Activated CD4-positive, alpha-beta T cell treated with anti-CD3 and anti-CD28 coated beads, Interleukin-2, amount 50 U/mL, for 48 hours (primary cell): ENCODE measurements around the gene ANK2.

Experiments
- DNase-seq, 2 experiments: peaks; one replicate each; pipeline ENCODE4 v3.0.0-alpha.2; 2020

ANK2 gene

GRCh38 chr4:113293043-113293560 is 243.6 kb downstream of the ANK2 start:
- no peak for DNase-seq

- DNase-seq, result no peak
Measured at GRCh38 chr4:113293674-113294073, 244.2 kb downstream of the ANK2 start.

DNA sequence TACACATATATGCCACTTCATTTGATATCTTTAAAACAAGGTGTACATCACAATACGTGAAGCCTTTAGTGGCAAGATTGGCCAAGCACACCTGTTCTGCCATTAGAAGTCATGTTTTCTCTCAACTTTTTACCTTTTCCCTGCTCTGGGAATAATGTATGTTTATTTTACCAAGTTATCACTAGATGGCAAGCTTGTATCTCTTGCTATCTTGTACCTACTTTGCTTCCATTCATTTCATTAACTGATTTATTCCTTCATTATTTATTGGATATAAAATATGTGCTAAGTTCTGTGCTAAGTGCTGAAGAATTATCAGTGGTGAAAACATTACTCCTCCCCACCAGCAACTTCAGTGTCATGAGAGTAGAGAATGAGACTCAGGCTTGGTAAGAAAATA is 245.5 kb downstream of the ANK2 start:
- no peak for DNase-seq

DNA sequence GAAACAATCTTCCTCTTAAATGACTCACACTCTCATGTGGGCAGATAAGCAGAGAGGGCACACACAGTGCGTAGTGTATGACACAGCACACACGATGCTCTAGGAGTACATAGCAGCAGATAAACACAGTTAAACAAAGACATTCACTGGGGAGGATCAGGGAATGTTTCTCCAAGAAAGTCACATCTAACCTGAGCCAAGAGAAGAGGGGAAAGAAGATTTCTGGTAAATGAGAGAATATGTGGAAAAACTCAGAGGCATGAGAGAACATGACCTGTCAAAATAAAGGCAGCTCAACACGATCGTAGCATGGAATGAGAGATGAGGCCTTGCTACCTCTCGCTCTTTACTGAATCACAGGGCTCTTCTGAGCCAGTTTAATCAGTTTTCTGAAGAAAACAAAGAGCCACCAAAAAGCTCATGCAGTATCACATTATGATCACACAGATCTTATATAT is 251.0 kb downstream of the ANK2 start:
- no peak for DNase-seq

GRCh38 chr4:113302051-113302450 is 252.6 kb downstream of the ANK2 start:
- DNase-seq, result no peak

DNA sequence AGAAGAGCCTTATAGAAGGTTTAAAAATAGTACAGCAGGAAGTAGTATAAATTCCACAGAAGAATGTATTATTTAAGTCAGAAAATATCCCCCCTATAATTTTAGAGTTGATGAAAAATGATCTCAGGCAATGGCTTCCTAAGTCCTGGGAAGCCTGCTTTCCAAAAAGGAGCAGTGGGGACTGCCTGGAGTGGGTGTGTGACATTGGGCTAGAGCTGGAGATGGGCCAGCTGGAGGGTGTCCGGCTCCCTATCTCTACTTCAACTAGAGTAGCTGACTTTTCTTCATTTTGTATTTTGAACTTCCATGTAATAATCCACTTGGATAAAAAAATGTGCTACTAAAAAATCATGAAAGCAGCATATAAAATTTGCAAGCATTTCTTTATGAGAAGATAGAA is 253.9 kb downstream of the ANK2 start:
- no peak for DNase-seq

DNA sequence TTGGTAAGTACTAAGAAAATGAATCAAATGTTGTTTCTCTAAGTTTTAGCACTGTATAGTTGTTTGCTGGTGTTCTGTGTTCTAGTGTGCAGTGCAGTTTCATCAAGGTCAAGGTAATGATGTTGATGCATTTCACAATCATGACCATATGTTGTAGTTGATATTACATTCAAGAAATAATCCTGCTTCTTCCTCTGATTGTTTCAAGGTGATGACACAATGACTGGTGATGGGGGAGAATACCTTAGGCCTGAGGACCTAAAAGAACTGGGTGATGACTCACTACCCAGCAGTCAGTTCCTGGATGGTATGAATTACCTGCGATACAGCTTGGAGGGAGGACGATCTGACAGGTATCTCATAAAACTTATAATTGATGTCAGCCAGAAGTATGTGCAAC is 261.6 kb downstream of the ANK2 start:
- no peak for DNase-seq

DNA sequence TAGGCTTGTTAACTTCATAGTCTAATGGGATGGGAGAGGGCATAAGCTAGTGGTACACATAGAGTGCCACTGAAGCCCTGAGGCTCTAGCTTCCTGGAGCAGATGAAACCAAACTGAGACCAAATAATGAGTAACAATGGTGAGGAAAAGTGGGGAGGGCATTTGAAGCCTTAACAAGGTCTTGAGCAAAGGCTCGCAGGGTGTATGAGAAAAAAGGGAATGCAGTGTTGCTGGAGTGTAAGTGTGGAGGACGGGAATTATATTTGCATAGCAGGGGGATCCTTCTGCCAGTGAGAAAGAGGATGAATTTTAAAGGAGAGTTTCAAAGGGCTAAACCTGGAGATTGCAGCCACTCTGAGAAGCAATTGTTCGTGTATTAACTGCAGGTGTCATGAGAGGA is 263.1 kb downstream of the ANK2 start:
- no peak for DNase-seq

GRCh38 chr4:113314426-113314825 is 265.0 kb downstream of the ANK2 start:
- DNase-seq, result no peak

- DNase-seq, result no peak
Measured at GRCh38 chr4:113316879-113317278, 267.4 kb downstream of the ANK2 start.

DNA sequence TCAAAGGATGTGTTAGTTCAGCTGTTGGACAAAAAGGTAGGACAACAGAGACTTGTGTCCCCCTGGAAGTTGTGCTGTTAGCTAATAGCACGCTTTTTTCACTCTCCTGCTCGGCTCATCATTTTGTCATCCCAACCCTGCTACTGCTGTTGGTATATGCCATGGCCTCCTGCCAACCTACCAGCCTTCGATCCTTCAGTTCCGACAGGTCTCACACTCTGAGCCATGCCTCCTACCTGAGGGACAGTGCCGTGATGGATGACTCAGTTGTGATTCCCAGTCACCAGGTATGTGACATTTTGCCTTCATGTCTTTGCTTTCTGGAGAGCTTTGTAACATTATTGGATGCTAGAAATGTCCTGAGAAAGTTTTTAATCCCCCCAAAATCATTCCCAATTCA is 268.1 kb downstream of the ANK2 start:
- DNase-seq, result no peak

DNA sequence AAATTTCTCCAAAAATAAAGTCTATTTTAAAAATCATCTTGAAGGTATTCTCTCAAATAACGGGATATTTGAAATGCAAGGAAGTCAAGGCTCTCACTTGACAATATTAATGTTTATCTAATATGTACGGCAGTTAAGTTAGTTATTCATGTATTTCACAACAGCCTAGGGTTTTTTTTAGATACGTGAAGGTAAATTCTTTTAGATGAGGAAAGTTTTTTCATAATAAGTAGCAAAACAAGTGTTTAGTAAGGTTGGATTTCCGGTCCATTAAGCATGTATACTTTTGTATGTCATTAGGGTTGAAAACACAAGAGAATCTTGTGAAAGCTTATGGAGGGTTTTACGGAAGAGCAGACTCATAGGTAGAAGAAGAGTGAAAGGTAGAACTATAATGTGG is 273.3 kb downstream of the ANK2 start:
- no peak for DNase-seq

DNA sequence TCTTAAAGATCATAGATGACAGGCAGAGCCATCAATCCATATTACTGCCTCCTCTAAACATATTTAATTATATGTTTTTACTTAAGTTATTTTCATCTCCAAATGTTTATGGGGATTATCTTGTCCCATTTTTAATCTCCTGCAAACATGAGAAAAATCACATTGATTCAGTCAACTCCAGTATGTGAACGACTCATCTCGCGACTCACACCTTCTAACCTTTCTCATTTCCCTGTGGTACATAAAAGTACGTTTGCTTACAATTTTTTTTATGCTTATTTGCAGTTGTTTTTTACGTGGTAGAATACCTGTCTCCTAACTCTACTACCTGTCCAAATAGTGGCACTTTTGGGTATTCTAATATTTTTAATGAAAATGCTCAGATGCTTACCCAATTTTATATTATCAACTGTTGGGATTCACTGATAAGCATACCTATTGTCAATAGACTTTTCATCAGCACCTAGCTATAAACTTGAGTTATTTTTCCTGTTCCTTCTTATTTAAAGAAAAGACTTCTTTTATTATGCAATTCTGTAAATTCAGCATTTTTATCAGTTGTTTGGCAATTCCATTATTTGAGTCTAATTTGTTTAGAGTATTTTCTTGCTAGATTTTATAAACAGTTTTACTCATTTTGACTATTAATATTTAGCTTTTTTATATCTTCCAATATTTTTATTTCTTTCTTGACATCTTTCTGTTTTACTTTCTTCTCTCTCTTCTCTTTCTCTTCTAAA is 276.6 kb downstream of the ANK2 start:
- DNase-seq, result peak in 1 of 2 experiments; percentile 8

DNA sequence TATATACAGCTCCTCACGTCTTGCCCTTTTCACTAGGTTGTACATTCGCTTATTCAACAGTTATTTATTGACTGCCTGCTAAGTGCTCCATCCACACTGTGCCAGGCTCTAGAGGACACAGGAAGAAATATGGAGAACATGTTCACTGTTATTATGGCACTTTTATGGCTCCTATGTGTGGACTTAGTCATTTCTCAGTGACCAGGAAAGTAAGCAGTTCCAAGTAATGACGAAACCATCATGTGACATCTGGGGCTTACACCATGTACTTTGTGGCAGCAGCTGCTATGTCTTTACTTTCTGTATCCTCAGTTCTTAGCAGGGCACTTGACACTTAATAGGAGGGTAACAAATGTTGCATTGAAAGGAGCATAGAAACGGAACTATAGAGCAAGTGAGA is 278.0 kb downstream of the ANK2 start:
- no peak for DNase-seq

DNA sequence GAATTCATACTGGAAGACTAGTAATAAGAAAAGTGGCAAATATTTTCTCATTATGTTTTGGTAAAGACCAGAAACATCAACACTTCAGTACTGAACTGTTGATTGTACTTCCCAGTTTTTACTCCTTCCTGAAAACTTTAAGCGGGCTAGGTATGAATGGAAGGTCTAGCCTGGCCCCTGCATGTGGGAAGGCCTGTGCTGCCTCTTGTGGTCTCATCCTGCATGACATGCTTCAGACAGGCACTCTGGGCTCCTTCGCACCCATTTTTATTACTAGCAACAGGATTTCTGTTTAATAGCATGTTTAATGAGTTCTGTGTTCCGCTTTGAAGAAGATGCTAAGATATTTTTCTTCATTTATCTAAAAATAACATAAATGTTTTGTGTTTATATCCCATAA is 279.1 kb downstream of the ANK2 start:
- peak in 1 of 2 experiments; percentile 11 for DNase-seq

- no peak for DNase-seq
Measured at GRCh38 chr4:113330200-113330599, 280.7 kb downstream of the ANK2 start.

- no peak for DNase-seq
Measured at GRCh38 chr4:113331811-113332210, 282.4 kb downstream of the ANK2 start.

DNA sequence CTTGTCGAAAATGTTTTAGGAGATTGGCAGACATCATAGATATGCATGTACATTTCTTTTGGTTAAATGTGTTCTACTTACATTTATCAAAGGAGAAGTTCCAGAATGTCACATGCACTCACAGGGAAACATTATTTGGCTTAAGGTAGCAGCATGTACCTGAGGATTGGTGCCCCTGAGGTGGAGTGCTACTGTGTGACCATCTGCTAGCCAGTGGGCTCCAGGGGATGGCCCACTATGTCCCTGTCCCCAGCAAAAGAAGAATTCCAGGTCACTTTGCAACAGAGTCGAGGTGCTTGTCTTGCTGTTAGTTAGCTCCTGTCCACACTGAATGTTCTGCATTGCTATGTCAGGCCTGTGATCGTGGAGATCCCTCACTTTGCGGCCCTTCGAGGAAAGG is 283.2 kb downstream of the ANK2 start:
- no peak for DNase-seq

DNA sequence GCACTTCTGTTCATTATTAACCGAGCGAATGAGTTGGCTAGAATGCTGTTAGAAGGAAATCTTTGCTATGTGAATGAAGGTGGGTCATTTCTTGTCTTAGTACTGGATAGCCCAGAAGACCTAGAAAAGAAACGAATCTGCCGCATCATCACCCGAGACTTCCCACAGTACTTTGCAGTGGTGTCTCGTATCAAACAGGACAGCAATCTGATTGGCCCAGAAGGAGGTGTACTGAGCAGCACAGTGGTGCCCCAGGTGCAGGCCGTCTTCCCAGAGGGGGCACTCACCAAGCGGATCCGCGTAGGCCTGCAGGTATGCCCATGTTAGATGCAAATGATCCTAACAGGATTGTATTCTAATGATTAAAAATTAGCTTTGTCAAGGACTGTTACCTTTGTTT is 286.3 kb downstream of the ANK2 start:
- no peak for DNase-seq

DNA sequence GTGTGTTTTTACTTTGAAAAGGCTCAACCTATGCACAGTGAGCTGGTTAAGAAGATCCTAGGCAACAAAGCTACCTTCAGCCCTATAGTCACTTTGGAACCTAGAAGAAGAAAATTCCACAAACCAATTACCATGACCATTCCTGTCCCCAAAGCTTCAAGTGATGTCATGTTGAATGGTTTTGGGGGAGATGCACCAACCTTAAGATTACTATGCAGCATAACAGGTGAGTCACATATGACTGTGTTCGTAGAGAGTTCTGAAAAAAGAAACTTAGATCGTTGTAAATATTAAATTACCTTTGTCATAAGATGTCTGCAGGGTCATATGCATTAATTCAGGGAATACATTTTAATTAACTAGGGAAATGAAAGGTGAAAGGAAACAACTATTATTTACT is 287.1 kb downstream of the ANK2 start:
- DNase-seq, result no peak

DNA sequence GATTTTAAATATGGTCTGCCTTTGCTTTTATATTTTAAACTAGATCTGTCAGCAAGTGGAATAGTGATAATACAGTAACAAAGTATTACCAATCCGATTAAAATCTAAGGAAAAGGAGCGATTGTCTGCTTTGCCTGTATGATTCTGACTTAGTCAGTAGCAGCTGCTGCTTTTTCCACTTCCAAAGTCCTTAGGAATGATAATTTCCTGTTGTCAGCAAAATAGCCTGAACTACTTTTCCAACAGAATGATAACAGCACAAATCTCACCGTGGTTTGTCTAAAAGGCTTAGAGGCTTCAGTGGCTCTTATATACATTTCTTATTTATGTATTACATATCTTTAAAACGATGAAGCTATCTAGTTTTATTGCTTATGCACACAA is 290.0 kb downstream of the ANK2 start:
- no peak for DNase-seq

DNA sequence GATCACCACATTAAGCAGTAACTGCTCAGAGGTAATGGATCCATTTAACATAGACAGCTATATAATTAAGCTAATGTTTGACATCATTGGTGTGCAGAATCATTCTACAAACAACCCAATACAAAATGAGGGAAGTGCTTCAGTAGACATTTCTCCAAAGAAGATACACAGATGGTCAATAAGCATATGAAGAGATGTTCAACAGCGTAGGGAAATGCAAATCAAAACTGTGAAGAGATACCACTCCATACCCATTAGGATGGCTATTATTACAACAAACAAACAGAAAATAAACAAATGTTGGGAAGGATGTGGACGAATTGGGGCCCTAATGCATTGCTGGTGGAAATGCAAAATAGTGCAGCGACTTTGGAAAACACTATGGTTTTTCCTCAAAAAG is 294.6 kb downstream of the ANK2 start:
- no peak for DNase-seq

- no peak for DNase-seq
Measured at GRCh38 chr4:113347245-113347644, 297.8 kb downstream of the ANK2 start.

- DNase-seq, result no peak
Measured at GRCh38 chr4:113349430-113349829, 300.0 kb downstream of the ANK2 start.

- DNase-seq, result no peak
Measured at GRCh38 chr4:113350576-113350975, 301.1 kb downstream of the ANK2 start.
